Measurements from ENCODE around the gene PDE4D.

DNA sequence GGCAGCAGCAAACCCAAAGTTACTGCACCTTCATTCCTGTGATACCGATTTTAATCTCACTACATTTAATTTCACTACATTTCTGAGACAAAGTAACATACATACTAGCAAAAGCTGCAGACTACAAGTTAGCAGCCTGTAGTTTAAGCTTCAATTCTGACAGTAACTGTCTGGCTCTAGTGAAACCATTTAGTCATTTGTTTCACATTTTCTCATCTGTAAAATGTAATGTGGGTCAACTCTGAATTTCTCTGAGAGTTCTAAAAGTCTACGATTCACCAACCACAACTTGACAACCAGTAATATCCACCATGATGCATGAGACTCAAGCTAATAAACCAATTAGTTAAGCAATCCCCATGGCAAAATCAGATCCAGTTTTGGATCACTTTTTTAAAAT is 408.9 kb downstream of the PDE4D start:
- TF ChIP-seq, protein P1, sequence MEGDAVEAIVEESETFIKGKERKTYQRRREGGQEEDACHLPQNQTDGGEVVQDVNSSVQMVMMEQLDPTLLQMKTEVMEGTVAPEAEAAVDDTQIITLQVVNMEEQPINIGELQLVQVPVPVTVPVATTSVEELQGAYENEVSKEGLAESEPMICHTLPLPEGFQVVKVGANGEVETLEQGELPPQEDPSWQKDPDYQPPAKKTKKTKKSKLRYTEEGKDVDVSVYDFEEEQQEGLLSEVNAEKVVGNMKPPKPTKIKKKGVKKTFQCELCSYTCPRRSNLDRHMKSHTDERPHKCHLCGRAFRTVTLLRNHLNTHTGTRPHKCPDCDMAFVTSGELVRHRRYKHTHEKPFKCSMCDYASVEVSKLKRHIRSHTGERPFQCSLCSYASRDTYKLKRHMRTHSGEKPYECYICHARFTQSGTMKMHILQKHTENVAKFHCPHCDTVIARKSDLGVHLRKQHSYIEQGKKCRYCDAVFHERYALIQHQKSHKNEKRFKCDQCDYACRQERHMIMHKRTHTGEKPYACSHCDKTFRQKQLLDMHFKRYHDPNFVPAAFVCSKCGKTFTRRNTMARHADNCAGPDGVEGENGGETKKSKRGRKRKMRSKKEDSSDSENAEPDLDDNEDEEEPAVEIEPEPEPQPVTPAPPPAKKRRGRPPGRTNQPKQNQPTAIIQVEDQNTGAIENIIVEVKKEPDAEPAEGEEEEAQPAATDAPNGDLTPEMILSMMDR (conservative IDR thresholded peaks at IDR 0.05; ENCODE audit: low read depth, low read length): no peak
- no peak for TF ChIP-seq POLR2A (IDR thresholded peaks at IDR 0.05; ENCODE audit: low read depth, low read length)

Measured in IMR-90 (cell line).